ENCODE results near the gene RUNX1.

DNA sequence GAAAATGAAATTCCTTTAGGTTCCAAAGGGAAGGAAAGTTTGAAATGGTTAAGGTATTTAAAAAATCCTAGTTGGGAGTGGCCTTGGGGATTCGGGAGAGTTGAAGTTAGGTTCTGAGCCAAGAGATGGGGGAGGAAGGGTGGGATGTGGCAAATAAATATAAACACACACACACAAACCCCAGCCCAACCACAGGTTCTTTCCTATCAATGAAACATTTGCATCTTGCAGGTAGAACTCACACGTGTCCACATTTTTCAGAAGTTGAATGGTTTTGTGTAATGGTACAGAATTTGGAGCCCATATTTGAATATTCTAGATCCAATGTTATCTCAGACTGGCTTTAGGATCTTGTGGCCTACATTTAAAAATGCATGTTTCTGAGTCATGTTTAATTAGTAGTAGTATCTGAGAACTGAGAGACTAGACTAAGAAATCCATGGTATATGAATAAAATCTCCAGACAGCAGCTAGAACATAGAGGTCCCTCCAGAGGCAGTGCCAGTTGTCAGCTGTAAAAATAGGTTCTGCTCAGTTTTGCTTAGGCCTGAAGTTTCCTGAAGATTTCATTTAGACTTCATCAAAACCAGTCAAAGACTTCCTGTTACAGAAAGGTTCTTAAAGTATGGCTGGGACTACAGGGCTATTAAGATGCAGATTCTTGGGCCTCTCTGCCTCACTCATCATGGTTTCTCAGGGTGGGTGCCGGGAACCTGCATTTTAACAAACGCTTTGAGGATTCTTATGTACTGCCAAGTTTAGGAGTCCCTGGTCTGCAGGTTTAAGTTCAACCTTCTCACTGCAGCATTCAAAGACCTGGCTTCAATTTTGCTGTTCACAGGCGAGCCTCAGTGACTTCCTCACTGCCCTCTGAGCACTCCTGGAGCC lies 21.3 kb downstream of the RUNX1 start:
- TF ChIP-seq ZFP30 (CRISPR knock-in tag; IDR thresholded peaks at IDR 0.05) (no peak), RARB (CRISPR knock-in tag; IDR thresholded peaks at IDR 0.05) (no peak), CSRNP3 (CRISPR knock-in tag; IDR thresholded peaks at IDR 0.05) (no peak), ARNTL (CRISPR knock-in tag; IDR thresholded peaks at IDR 0.05; ENCODE audit: borderline replicate concordance, low read depth) (no peak), OSR1 (CRISPR knock-in tag; IDR thresholded peaks at IDR 0.05) (no peak), GLIS3 (CRISPR knock-in tag; IDR thresholded peaks at IDR 0.05) (no peak), ISL1 (CRISPR knock-in tag; IDR thresholded peaks at IDR 0.05) (no peak), ZFP3 (CRISPR knock-in tag; IDR thresholded peaks at IDR 0.05) (no peak), ESRRG (CRISPR knock-in tag; IDR thresholded peaks at IDR 0.05) (no peak)
- TF ChIP-seq, protein P1, sequence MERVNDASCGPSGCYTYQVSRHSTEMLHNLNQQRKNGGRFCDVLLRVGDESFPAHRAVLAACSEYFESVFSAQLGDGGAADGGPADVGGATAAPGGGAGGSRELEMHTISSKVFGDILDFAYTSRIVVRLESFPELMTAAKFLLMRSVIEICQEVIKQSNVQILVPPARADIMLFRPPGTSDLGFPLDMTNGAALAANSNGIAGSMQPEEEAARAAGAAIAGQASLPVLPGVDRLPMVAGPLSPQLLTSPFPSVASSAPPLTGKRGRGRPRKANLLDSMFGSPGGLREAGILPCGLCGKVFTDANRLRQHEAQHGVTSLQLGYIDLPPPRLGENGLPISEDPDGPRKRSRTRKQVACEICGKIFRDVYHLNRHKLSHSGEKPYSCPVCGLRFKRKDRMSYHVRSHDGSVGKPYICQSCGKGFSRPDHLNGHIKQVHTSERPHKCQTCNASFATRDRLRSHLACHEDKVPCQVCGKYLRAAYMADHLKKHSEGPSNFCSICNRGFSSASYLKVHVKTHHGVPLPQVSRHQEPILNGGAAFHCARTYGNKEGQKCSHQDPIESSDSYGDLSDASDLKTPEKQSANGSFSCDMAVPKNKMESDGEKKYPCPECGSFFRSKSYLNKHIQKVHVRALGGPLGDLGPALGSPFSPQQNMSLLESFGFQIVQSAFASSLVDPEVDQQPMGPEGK (CRISPR knock-in tag; IDR thresholded peaks at IDR 0.05; ENCODE audit: borderline replicate concordance), result no peak

Measured in SK-N-SH treated with all-trans-retinoic acid at 6 μM for 48 hours (cell line).